HG03135 (cell line): ENCODE results near the gene OTOGL.

Experiments used
- ATAC-seq: cut with Tn5 transposase; IDR thresholded peaks from one replicate; pipeline ENCODE4 v1.9.1; 2021; ENCODE audit warnings: mild to moderate bottlenecking, moderate library complexity; ENCODE audit not compliant: unreplicated experiment

OTOGL gene

GRCh38 chr12:80356097-80356496 is 256.8 kb downstream of the OTOGL start:
- ATAC-seq, result no peak

GRCh38 chr12:80359703-80360102 is 260.4 kb downstream of the OTOGL start:
- ATAC-seq, result no peak

GRCh38 chr12:80364056-80364455 is 264.7 kb downstream of the OTOGL start:
- ATAC-seq, result no peak

- no peak for ATAC-seq
These were observed 274.3 kb downstream of the OTOGL start for GRCh38 chr12:80373666-80374065.

GRCh38 chr12:80374615-80375014 is 275.3 kb downstream of the OTOGL start:
- ATAC-seq, result no peak

- ATAC-seq, result no peak
These were observed 277.9 kb downstream of the OTOGL start for GRCh38 chr12:80377140-80377794.

GRCh38 chr12:80381121-80381520 is 281.8 kb downstream of the OTOGL start:
- ATAC-seq, result no peak

- no peak for ATAC-seq
These were observed 282.9 kb downstream of the OTOGL start for GRCh38 chr12:80382254-80382653.

- ATAC-seq, result no peak
These were observed 301.2 kb downstream of the OTOGL start for GRCh38 chr12:80400571-80400991.

- ATAC-seq, result no peak
These were observed 301.9 kb downstream of the OTOGL start for GRCh38 chr12:80401191-80401590.

GRCh38 chr12:80404629-80405028 is 305.3 kb downstream of the OTOGL start:
- ATAC-seq, result no peak

GRCh38 chr12:80406253-80406652 is 306.9 kb downstream of the OTOGL start:
- ATAC-seq, result no peak

GRCh38 chr12:80411787-80412186 is 312.4 kb downstream of the OTOGL start:
- ATAC-seq, result no peak

GRCh38 chr12:80412343-80412953 is 313.1 kb downstream of the OTOGL start:
- ATAC-seq, result peak; percentile 75

- no peak for ATAC-seq
These were observed 314.1 kb downstream of the OTOGL start for GRCh38 chr12:80413462-80413861.

GRCh38 chr12:80415466-80415865 is 316.1 kb downstream of the OTOGL start:
- ATAC-seq, result no peak

GRCh38 chr12:80419644-80420043 is 320.3 kb downstream of the OTOGL start:
- no peak for ATAC-seq

- ATAC-seq, result no peak
These were observed 320.7 kb downstream of the OTOGL start for GRCh38 chr12:80420075-80420474.

- ATAC-seq, result no peak
These were observed 323.2 kb downstream of the OTOGL start for GRCh38 chr12:80422550-80422949.
